SK-N-SH (cell line): ENCODE data around the gene LIPH. TPM values are rescaled to one million over a fixed set of nuclear protein-coding genes. Genes with fewer than 3 reads are reported as not detected.

Experiments
- CTCF ChIA-PET: fragments of 300-600, 350-600 bp; formaldehyde crosslinking; extraction: SDS; loops from one replicate; lab custom pipeline; 2021; lab: Yijun Ruan, JAX
- POLR2A ChIA-PET: fragments of 350-600 bp; sonication (Branson Sonifier 250); formaldehyde crosslinking; extraction: SDS; loops from one replicate; lab custom pipeline; 2020; ENCODE audit warnings: antibody characterized with exemption, inconsistent platforms; lab: Yijun Ruan, JAX
- DNase-seq: peaks from one replicate; pipeline ENCODE4 v3.0.0; 2012
- H2AFZ ChIP-seq: fragments of 200-600 bp; sonication (generic); 2 replicates; pipeline ENCODE4 v1.8.1; 2016; ENCODE audit warnings: antibody characterized with exemption, mild to moderate bottlenecking, low read depth
- H3F3A ChIP-seq: fragments of 200-600 bp; sonication (generic); replicated peaks from 2 replicates; pipeline ENCODE3; 2016; ENCODE audit warnings: antibody characterized with exemption, mild to moderate bottlenecking; ENCODE audit not compliant: insufficient read depth
- H3K27ac ChIP-seq, 2 experiments: fragments of 200-500 bp in 1 of 2; fragments of 200-600 bp in 1 of 2; sonication (Bioruptor generic) in 1 of 2; sonication (generic), shearing (Covaris generic) in 1 of 2; 2 replicates each; pipeline versions ENCODE4 v1.5.1 to v1.6.1; 2014 to 2016; ENCODE audit warnings: low read depth in 2 of 2, inconsistent platforms in 1 of 2, low read length in 1 of 2, mild to moderate bottlenecking in 1 of 2, mixed read lengths in 1 of 2
- H3K27me3 ChIP-seq: fragments of 200-600 bp; sonication (generic), shearing (Covaris generic); 2 replicates; pipeline ENCODE4 v1.6.1; 2016; ENCODE audit warnings: mixed run types; ENCODE audit not compliant: insufficient read depth
- H3K36me3 ChIP-seq, 2 experiments: fragments of 200-500 bp in 1 of 2; fragments of 200-600 bp in 1 of 2; sonication (Bioruptor generic) in 1 of 2; sonication (generic) in 1 of 2; replicated peaks in 1 of 2; 2 replicates each; pipeline versions ENCODE3 to v1.5.1; 2014 to 2016; ENCODE audit warnings: low read length in 1 of 2, mild to moderate bottlenecking in 1 of 2; ENCODE audit not compliant: insufficient read depth in 2 of 2, control insufficient read depth in 1 of 2
- H3K4me1 ChIP-seq, 2 experiments: fragments of 200-500 bp in 1 of 2; fragments of 200-600 bp in 1 of 2; sonication (Bioruptor generic) in 1 of 2; sonication (generic), shearing (Covaris generic) in 1 of 2; 2 replicates each; pipeline versions ENCODE4 v1.5.1 to v1.6.1; 2014 to 2016; ENCODE audit warnings: low read depth in 1 of 2, low read length in 1 of 2, mixed run types in 1 of 2; ENCODE audit not compliant: insufficient read depth in 2 of 2, control insufficient read depth in 1 of 2
- H3K4me2 ChIP-seq: fragments of 200-600 bp; sonication (generic), shearing (Covaris generic); 2 replicates; pipeline ENCODE4 v1.6.1; 2017; ENCODE audit warnings: mixed run types
- H3K4me3 ChIP-seq, 2 experiments: fragments of 200-500 bp in 1 of 2; fragments of 200-600 bp in 1 of 2; sonication (Bioruptor generic) in 1 of 2; sonication (generic), shearing (Covaris generic) in 1 of 2; 2 replicates each; pipeline versions ENCODE4 v1.5.1 to v1.8.1; 2014 to 2016; ENCODE audit warnings: low read depth in 2 of 2, inconsistent platforms in 1 of 2, low read length in 1 of 2, mild to moderate bottlenecking in 1 of 2, mixed read lengths in 1 of 2, moderate library complexity in 1 of 2
- H3K79me2 ChIP-seq: fragments of 200-600 bp; sonication (generic); 2 replicates; pipeline ENCODE4 v1.8.1; 2017; ENCODE audit warnings: mild to moderate bottlenecking; ENCODE audit not compliant: insufficient read depth
- H3K9ac ChIP-seq: fragments of 200-600 bp; sonication (generic); 2 replicates; pipeline ENCODE4 v1.6.1; 2017; ENCODE audit warnings: mixed run types
- H3K9me2 ChIP-seq: fragments of 200-600 bp; sonication (generic); 2 replicates; pipeline ENCODE4 v1.6.1; 2017; ENCODE audit warnings: mixed run types
- H3K9me3 ChIP-seq: fragments of 200-600 bp; sonication (generic); 2 replicates; pipeline ENCODE4 v1.6.1; 2017; ENCODE audit warnings: mixed run types, mild to moderate bottlenecking, moderate library complexity
- H4K20me1 ChIP-seq: fragments of 200-600 bp; sonication (generic); 2 replicates; pipeline ENCODE4 v1.6.1; 2017; ENCODE audit warnings: mild to moderate bottlenecking, mixed run types; ENCODE audit not compliant: insufficient read depth
- CHD2 ChIP-seq: fragments of 150-350 bp; IDR thresholded peaks from 2 replicates; pipeline ENCODE4 v1.6.1; 2018; ENCODE audit warnings: low read length; ENCODE audit not compliant: partially characterized antibody
- GATA2 ChIP-seq: sonication (generic); formaldehyde crosslinking; IDR thresholded peaks from 2 replicates; pipeline ENCODE4 v1.5.0; 2020; ENCODE audit warnings: mild to moderate bottlenecking, missing genetic modification reagents
- MEF2A ChIP-seq: IDR thresholded peaks from 2 replicates; pipeline ENCODE4 v1.4.0; 2012; ENCODE audit warnings: low read depth, borderline replicate concordance
- MXI1 ChIP-seq: IDR thresholded peaks from 2 replicates; pipeline ENCODE4 v1.6.1; 2012; ENCODE audit warnings: mild to moderate bottlenecking, low read depth, low read length, improper control_type of control experiment
- NFIC ChIP-seq: IDR thresholded peaks from 2 replicates; pipeline ENCODE4 v1.4.0; 2012; ENCODE audit warnings: borderline replicate concordance
- NRF1 ChIP-seq: IDR thresholded peaks from 2 replicates; pipeline ENCODE4 v1.6.1; 2012; ENCODE audit warnings: low read depth, mild to moderate bottlenecking, low read length
- POLR2AphosphoS5 ChIP-seq: IDR thresholded peaks from 2 replicates; pipeline ENCODE4 v1.6.1; 2012; ENCODE audit warnings: low read depth, low read length
- RFX5 ChIP-seq: IDR thresholded peaks from 2 replicates; pipeline ENCODE4 v1.6.1; 2012; ENCODE audit warnings: mild to moderate bottlenecking, improper control_type of control experiment, low read length
- RXRA ChIP-seq: IDR thresholded peaks from 2 replicates; pipeline ENCODE4 v1.4.0; 2012; ENCODE audit warnings: low read depth, mild to moderate bottlenecking, borderline replicate concordance
- SMC3 ChIP-seq: IDR thresholded peaks from 2 replicates; pipeline ENCODE4 v1.6.1; 2012; ENCODE audit warnings: low read depth, low read length, improper control_type of control experiment
- TEAD4 ChIP-seq: IDR thresholded peaks from 2 replicates; pipeline ENCODE4 v1.4.0; 2012; ENCODE audit warnings: mild to moderate bottlenecking, borderline replicate concordance; ENCODE audit not compliant: insufficient read depth
- WGBS: methylation state at CpG from one replicate; pipeline ENCODE4 v1.1.6; 2017; ENCODE audit warnings: low lambda C conversion rate; 5-methylcytosine and 5-hydroxymethylcytosine counted together
- polyA plus RNA-seq, 3 experiments: library from polyadenylated mRNA; depleted of rRNA; stranded (reverse); fragments of >200 nt; gene quantifications; 2 replicates each; pipeline ENCODE4 v1.2.3, GENCODE V29; 2012
- TF ChIP-seq, protein P1 (sequence below): IDR thresholded peaks from 2 replicates; pipeline ENCODE4 v1.4.0; 2012; ENCODE audit warnings: low read depth, borderline replicate concordance
- TF ChIP-seq, protein P2 (sequence below): IDR thresholded peaks from 2 replicates; pipeline ENCODE4 v1.4.0; 2012; ENCODE audit warnings: low read depth, borderline replicate concordance
- TF ChIP-seq, protein P3 (sequence below): fragments of 200-600 bp; sonication (generic); IDR thresholded peaks from 2 replicates; pipeline ENCODE4 v1.6.1; 2017; ENCODE audit warnings: antibody characterized with exemption, mild to moderate bottlenecking, moderate library complexity
- TF ChIP-seq, protein P4 (sequence below): fragments of 150-350 bp; IDR thresholded peaks from 2 replicates; pipeline ENCODE4 v1.6.1; 2017; ENCODE audit warnings: antibody characterized with exemption, low read length, low read depth, borderline replicate concordance
- TF ChIP-seq, protein P5 (sequence below): IDR thresholded peaks from 2 replicates; pipeline ENCODE4 v1.6.1; 2012; ENCODE audit warnings: mild to moderate bottlenecking, low read depth, low read length, moderate library complexity

Gene LIPH
- polyA plus RNA-seq, 1 of the 3 experiments (the other 2 are of a cell fraction), result not detected

DNA sequence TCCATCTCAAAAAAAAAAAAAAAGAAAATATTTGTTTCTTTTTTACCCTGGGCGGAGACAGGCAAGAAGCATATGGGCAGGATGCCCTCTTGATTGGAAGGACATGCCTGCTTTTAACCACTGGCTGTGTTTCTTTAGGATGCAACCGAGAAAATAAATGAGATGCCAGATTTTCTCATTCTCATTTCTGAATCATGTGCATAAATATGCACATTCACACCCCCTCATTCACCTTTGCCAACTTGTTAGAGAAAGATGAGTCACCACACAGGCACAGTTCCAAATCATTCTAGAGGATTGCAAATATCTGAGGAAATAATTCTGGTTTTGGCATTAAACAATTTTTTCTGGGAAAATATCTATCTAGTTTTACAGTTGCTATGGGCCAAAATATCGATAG lies 3.3 kb downstream of the LIPH start (continued):
- TF ChIP-seq GATA2 (CRISPR knock-in tag), result no peak
- TF ChIP-seq SMC3, result no peak
- TF ChIP-seq MEF2A, result no peak
- no peak for TF ChIP-seq CHD2
- TF ChIP-seq RXRA, result peak; percentile 44; the same call in 1 of the 2 replicates
- TF ChIP-seq TEAD4, result no peak
- TF ChIP-seq, protein P1, sequence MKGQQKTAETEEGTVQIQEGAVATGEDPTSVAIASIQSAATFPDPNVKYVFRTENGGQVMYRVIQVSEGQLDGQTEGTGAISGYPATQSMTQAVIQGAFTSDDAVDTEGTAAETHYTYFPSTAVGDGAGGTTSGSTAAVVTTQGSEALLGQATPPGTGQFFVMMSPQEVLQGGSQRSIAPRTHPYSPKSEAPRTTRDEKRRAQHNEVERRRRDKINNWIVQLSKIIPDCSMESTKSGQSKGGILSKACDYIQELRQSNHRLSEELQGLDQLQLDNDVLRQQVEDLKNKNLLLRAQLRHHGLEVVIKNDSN, result no peak
- TF ChIP-seq, protein P2, sequence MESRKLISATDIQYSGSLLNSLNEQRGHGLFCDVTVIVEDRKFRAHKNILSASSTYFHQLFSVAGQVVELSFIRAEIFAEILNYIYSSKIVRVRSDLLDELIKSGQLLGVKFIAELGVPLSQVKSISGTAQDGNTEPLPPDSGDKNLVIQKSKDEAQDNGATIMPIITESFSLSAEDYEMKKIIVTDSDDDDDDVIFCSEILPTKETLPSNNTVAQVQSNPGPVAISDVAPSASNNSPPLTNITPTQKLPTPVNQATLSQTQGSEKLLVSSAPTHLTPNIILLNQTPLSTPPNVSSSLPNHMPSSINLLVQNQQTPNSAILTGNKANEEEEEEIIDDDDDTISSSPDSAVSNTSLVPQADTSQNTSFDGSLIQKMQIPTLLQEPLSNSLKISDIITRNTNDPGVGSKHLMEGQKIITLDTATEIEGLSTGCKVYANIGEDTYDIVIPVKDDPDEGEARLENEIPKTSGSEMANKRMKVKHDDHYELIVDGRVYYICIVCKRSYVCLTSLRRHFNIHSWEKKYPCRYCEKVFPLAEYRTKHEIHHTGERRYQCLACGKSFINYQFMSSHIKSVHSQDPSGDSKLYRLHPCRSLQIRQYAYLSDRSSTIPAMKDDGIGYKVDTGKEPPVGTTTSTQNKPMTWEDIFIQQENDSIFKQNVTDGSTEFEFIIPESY, result no peak
- peak; percentile 95 for TF ChIP-seq NFIC
- TF ChIP-seq, protein P3, sequence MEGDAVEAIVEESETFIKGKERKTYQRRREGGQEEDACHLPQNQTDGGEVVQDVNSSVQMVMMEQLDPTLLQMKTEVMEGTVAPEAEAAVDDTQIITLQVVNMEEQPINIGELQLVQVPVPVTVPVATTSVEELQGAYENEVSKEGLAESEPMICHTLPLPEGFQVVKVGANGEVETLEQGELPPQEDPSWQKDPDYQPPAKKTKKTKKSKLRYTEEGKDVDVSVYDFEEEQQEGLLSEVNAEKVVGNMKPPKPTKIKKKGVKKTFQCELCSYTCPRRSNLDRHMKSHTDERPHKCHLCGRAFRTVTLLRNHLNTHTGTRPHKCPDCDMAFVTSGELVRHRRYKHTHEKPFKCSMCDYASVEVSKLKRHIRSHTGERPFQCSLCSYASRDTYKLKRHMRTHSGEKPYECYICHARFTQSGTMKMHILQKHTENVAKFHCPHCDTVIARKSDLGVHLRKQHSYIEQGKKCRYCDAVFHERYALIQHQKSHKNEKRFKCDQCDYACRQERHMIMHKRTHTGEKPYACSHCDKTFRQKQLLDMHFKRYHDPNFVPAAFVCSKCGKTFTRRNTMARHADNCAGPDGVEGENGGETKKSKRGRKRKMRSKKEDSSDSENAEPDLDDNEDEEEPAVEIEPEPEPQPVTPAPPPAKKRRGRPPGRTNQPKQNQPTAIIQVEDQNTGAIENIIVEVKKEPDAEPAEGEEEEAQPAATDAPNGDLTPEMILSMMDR, result no peak

DNA sequence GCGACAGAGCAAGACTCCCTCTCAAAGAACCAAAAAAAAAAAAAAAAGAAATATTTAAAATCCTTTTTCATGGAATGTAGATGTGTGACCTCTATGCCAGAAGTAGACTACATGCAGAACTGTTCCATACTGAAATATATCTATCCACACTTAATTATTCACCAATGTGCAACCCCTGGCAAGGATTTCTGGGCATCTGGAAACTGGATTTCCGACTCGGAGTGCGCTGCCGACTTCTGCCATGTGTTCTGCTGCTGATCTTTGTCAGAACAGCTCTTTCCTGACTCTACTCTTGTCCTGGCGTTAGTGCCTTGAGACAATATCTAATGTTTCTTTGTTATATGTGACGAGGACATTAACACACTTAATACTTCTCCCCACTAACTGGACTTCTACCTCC lies 11.7 kb downstream of the LIPH start:
- H3K4me1 ChIP-seq, result peaks cover 0 to 4% of the 10 kb centered on the region in 2 experiments; a peak in 1 of 4 replicates
- no peaks in the 10 kb centered on the region for H3K36me3 ChIP-seq
- DNase-seq, result peak; percentile 24
- H3K9me2 ChIP-seq, result no peaks in the 10 kb centered on the region
- H2AFZ ChIP-seq, result no peak overlapping the region
- no peaks in the 10 kb centered on the region for H3K9me3 ChIP-seq
- no peaks in the 10 kb centered on the region for H3F3A ChIP-seq
- H3K27me3 ChIP-seq, result no peaks in the 10 kb centered on the region
- ChIA-PET POLR2A (no interaction called here), CTCF (no interaction called here)
- TF ChIP-seq MXI1, result no peak
- TF ChIP-seq, protein P4, sequence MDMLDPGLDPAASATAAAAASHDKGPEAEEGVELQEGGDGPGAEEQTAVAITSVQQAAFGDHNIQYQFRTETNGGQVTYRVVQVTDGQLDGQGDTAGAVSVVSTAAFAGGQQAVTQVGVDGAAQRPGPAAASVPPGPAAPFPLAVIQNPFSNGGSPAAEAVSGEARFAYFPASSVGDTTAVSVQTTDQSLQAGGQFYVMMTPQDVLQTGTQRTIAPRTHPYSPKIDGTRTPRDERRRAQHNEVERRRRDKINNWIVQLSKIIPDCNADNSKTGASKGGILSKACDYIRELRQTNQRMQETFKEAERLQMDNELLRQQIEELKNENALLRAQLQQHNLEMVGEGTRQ, result no peak
- no peak for TF ChIP-seq NRF1
- TF ChIP-seq RFX5, result no peak
- TF ChIP-seq, protein P5, sequence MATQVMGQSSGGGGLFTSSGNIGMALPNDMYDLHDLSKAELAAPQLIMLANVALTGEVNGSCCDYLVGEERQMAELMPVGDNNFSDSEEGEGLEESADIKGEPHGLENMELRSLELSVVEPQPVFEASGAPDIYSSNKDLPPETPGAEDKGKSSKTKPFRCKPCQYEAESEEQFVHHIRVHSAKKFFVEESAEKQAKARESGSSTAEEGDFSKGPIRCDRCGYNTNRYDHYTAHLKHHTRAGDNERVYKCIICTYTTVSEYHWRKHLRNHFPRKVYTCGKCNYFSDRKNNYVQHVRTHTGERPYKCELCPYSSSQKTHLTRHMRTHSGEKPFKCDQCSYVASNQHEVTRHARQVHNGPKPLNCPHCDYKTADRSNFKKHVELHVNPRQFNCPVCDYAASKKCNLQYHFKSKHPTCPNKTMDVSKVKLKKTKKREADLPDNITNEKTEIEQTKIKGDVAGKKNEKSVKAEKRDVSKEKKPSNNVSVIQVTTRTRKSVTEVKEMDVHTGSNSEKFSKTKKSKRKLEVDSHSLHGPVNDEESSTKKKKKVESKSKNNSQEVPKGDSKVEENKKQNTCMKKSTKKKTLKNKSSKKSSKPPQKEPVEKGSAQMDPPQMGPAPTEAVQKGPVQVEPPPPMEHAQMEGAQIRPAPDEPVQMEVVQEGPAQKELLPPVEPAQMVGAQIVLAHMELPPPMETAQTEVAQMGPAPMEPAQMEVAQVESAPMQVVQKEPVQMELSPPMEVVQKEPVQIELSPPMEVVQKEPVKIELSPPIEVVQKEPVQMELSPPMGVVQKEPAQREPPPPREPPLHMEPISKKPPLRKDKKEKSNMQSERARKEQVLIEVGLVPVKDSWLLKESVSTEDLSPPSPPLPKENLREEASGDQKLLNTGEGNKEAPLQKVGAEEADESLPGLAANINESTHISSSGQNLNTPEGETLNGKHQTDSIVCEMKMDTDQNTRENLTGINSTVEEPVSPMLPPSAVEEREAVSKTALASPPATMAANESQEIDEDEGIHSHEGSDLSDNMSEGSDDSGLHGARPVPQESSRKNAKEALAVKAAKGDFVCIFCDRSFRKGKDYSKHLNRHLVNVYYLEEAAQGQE, result no peak
- TF ChIP-seq POLR2AphosphoS5, result no peak
- H3K27ac ChIP-seq, result no peak overlapping the region
- no peak overlapping the region for H3K4me3 ChIP-seq
- no peak overlapping the region for H3K9ac ChIP-seq
- H3K4me2 ChIP-seq, result no peak overlapping the region
- H4K20me1 ChIP-seq, result no peaks in the 10 kb centered on the region
- WGBS, result 44% methylated on average over 7 of the region's 7 CpGs
- H3K79me2 ChIP-seq, result no peaks in the 10 kb centered on the region
